ENCODE data around the gene KRTAP7-1.

KRTAP7-1 gene

GRCh38 chr21:30829659-30830058 is at the start of gene KRTAP7-1:
Gene KRTAP7-1 (minus strand): TSS chr21:30829759. CDS start chr21:30829698, 61 bp downstream.
- no peak for DNase-seq (ENCODE audit: low read depth)

- no peak for DNase-seq (ENCODE audit: low read depth)
Observed at GRCh38 chr21:30874526-30874925, 45.0 kb upstream of the KRTAP7-1 start.

- no peak for DNase-seq (ENCODE audit: low read depth)
Observed at GRCh38 chr21:30847627-30848500, 18.3 kb upstream of the KRTAP7-1 start.

GRCh38 chr21:30842990-30843389 is 13.4 kb upstream of the KRTAP7-1 start:
- DNase-seq (ENCODE audit: low read depth) = no peak

GRCh38 chr21:30839304-30839703 is 9.7 kb upstream of the KRTAP7-1 start:
- DNase-seq (ENCODE audit: low read depth) = no peak

- DNase-seq (ENCODE audit: low read depth) = no peak
Observed at GRCh38 chr21:30838536-30838935, 9.0 kb upstream of the KRTAP7-1 start.

GRCh38 chr21:30831194-30831765 is 1.7 kb upstream of the KRTAP7-1 start:
- no peak for DNase-seq (ENCODE audit: low read depth)

GRCh38 chr21:30818837-30819610 is 10.5 kb downstream of the KRTAP7-1 start:
- DNase-seq (ENCODE audit: low read depth) = no peak

GRCh38 chr21:30813174-30813573 is 16.4 kb downstream of the KRTAP7-1 start, which contains the start of gene KRTAP8-1:
Gene KRTAP8-1 (minus strand): TSS chr21:30813274. CDS start chr21:30813220, 54 bp downstream.
- no peak for DNase-seq (ENCODE audit: low read depth)

- no peak for DNase-seq (ENCODE audit: low read depth)
Observed at GRCh38 chr21:30800605-30801004, 29.0 kb downstream of the KRTAP7-1 start.

GRCh38 chr21:30793581-30794314 is 35.8 kb downstream of the KRTAP7-1 start:
- no peak for DNase-seq (ENCODE audit: low read depth)

- DNase-seq (ENCODE audit: low read depth) = no peak
Observed at GRCh38 chr21:30779249-30779648, 50.3 kb downstream of the KRTAP7-1 start.
